Kidney epithelial cell (primary cell): ENCODE results near the gene SERTAD3. TPM values are rescaled to one million over a fixed set of nuclear protein-coding genes. Genes with fewer than 3 reads are reported as not detected.
"Not testable (repeated sequence)": the region's sequence is repeated elsewhere in the genome, so short reads cannot be mapped to it uniquely, and the experiment has no call there.

Source experiments
- DNase-seq: peaks from one replicate; pipeline ENCODE4 v3.0.0-alpha.2; 2010; ENCODE audit warnings: low read depth
- H3K27me3 ChIP-seq: 2 replicates; pipeline ENCODE4 v1.6.0; 2011; ENCODE audit warnings: low read length; ENCODE audit not compliant: control insufficient read depth, insufficient read depth
- H3K36me3 ChIP-seq: 2 replicates; pipeline ENCODE4 v1.5.1; 2011; ENCODE audit warnings: low read length; ENCODE audit not compliant: control insufficient read depth, insufficient read depth
- H3K4me3 ChIP-seq: 2 replicates; pipeline ENCODE4 v1.5.1; 2011; ENCODE audit warnings: low read depth, mild to moderate bottlenecking, control low read depth, low read length
- total RNA-seq: library from RNA; depleted of rRNA; stranded (reverse); fragments of >200 nt; gene quantifications from 2 replicates; pipeline ENCODE4 v1.2.3, GENCODE V29; 2015
- TF ChIP-seq, protein P1 (sequence below): IDR thresholded peaks from 2 replicates; pipeline ENCODE4 v1.5.1; 2011; ENCODE audit warnings: mild to moderate bottlenecking, moderate library complexity, low read length, control low read depth, inconsistent platforms; ENCODE audit not compliant: insufficient read depth, poor library complexity, severe bottlenecking

SERTAD3 gene, protein sequence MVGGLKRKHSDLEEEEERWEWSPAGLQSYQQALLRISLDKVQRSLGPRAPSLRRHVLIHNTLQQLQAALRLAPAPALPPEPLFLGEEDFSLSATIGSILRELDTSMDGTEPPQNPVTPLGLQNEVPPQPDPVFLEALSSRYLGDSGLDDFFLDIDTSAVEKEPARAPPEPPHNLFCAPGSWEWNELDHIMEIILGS
- total RNA-seq = 11.4 and 12.9 TPM in 2 replicates

- peak; percentile 56 for DNase-seq
- TF ChIP-seq, protein P1, sequence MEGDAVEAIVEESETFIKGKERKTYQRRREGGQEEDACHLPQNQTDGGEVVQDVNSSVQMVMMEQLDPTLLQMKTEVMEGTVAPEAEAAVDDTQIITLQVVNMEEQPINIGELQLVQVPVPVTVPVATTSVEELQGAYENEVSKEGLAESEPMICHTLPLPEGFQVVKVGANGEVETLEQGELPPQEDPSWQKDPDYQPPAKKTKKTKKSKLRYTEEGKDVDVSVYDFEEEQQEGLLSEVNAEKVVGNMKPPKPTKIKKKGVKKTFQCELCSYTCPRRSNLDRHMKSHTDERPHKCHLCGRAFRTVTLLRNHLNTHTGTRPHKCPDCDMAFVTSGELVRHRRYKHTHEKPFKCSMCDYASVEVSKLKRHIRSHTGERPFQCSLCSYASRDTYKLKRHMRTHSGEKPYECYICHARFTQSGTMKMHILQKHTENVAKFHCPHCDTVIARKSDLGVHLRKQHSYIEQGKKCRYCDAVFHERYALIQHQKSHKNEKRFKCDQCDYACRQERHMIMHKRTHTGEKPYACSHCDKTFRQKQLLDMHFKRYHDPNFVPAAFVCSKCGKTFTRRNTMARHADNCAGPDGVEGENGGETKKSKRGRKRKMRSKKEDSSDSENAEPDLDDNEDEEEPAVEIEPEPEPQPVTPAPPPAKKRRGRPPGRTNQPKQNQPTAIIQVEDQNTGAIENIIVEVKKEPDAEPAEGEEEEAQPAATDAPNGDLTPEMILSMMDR = no peak
Observed at GRCh38 chr19:40444000-40444824, at the start of gene SERTAD3. SERTAD3 (minus strand) TSS chr19:40444335; CDS start chr19:40442080, 2,255 bp downstream.

GRCh38 chr19:40493778-40494177 lies 49.6 kb upstream of the SERTAD3 start:
- DNase-seq = no peak
- Histone ChIP-seq H3K36me3 (no peaks in the 10 kb centered on the region), H3K4me3 (no peak overlapping the region), H3K27me3 (peaks cover 14% of the 10 kb centered on the region)
- TF ChIP-seq, protein P1 = no peak

More at GRCh38 chr19:40444000-40444824, at the start of gene SERTAD3:
- Histone ChIP-seq H3K36me3 (peaks cover 1% of the 10 kb centered on the region), H3K4me3 (peak within 1 kb of the TSS; percentile 59), H3K27me3 (no peaks in the 10 kb centered on the region)

DNA sequence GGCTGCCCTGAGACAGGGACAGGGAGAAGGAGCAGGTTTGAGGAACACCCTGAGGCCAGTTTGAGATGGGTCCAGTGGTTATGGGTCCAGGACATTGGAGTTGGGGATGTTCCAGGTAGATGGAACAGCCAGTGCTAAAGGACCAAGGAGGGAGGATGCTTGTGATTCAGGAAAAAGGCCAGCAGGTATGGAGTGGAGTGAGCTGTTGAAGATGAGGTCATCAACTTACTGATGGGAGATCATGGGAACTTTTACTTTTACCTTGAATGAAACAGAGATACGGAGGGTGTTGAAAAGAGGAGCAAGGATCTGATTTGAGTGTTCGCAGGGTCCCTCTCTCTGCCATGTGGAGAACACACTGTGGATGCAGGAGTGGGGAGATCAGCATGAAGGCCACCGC lies 48.1 kb upstream of the SERTAD3 start:
- peaks cover 21% of the 10 kb centered on the region for H3K27me3 ChIP-seq
- no peak for DNase-seq
- H3K4me3 ChIP-seq = no peak overlapping the region
- no peaks in the 10 kb centered on the region for H3K36me3 ChIP-seq
- TF ChIP-seq, protein P1 = no peak

GRCh38 chr19:40489882-40490230 lies 45.7 kb upstream of the SERTAD3 start:
- Histone ChIP-seq H3K27me3 (peaks cover 19% of the 10 kb centered on the region), H3K4me3 (no peak overlapping the region), H3K36me3 (no peaks in the 10 kb centered on the region)
- TF ChIP-seq, protein P1 = no peak
- DNase-seq = no peak

- peaks cover 13% of the 10 kb centered on the region for H3K27me3 ChIP-seq
- no peak overlapping the region for H3K4me3 ChIP-seq
- no peak for DNase-seq
- H3K36me3 ChIP-seq = no peaks in the 10 kb centered on the region
- TF ChIP-seq, protein P1 = no peak
Observed at GRCh38 chr19:40486017-40486416, 41.9 kb upstream of the SERTAD3 start.

DNA sequence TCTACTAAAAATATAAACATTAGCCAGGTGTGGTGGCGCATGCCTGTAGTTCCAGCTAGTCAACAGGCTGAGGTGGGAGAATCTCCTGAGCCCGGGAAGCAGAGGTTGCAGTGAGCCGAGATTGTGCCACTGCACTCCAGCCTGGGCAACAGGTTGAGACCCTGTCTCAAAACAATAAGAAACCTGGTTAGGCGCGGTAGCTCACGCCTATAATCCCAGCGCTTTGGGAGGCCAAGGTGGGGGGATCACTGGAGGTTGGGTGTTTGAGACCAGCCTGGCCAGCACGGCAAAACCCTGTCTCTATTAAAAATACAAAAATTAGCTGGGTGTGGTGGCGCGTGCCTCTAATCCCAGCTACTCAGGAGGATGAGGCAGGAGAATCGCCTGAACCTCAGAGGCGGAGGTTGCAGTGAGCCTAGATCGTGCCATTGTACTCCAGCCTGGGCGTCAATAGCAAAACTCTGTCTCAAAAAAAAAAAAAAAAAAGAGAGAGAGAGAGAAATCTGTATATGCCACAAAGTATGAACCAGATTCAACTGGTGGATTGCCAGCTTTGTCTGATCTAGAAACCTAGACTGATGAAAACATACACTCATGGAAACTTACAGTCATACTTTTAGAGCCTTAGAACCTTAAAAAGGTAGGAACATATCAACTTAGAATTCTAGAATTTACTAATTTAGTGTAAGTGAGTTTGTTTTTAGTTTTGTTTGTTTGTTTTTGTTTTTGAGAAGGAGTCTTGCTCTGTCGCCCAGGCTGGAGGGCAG lies 31.9 kb upstream of the SERTAD3 start:
- H3K36me3 ChIP-seq, H3K27me3 ChIP-seq, H3K4me3 ChIP-seq, DNase-seq: not testable (repeated sequence)
